ENCODE results near the gene CPSF4L. TPM values are rescaled to one million over a fixed set of nuclear protein-coding genes. Genes with fewer than 3 reads are reported as not detected.

Gene CPSF4L
- total RNA-seq, 1 experiment from 2014 or later = not detected

DNA sequence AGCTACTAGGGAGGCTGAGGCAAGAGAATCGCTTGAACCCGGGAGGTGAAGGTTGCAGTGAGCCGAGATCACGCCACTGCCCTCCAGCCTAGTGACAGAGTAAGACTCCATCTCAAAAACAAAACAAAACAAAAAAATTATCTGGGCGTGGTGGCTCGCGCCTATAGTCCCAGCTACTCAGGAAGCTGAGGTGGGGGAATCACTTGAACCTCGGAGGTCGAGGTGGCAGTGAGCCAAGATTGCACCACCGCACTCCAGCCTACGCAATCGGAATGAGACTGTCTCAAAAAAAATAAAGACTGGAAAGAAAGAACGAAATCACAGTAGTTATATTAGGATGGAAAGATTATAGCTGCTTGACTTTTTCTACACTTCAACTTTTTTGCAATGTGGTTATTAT, 49.9 kb downstream of the CPSF4L start:
- no TSS peak for BruUV-seq (replicated peaks)
- Mint-ChIP-seq H3K9me3 (ENCODE audit: unreplicated experiment) (no peaks in the 10 kb centered on the region), H3K4me1 (ENCODE audit: low read depth, unreplicated experiment) (no peaks in the 10 kb centered on the region), H3K27me3 (ENCODE audit: insufficient read depth, unreplicated experiment) (no peaks in the 10 kb centered on the region), H3K4me3 (ENCODE audit: unreplicated experiment) (no peak overlapping the region), H3K36me3 (ENCODE audit: insufficient read depth, unreplicated experiment) (peaks cover 51% of the 10 kb centered on the region), H3K27ac (ENCODE audit: unreplicated experiment) (no peak overlapping the region)
- TF ChIP-seq, protein P1, sequence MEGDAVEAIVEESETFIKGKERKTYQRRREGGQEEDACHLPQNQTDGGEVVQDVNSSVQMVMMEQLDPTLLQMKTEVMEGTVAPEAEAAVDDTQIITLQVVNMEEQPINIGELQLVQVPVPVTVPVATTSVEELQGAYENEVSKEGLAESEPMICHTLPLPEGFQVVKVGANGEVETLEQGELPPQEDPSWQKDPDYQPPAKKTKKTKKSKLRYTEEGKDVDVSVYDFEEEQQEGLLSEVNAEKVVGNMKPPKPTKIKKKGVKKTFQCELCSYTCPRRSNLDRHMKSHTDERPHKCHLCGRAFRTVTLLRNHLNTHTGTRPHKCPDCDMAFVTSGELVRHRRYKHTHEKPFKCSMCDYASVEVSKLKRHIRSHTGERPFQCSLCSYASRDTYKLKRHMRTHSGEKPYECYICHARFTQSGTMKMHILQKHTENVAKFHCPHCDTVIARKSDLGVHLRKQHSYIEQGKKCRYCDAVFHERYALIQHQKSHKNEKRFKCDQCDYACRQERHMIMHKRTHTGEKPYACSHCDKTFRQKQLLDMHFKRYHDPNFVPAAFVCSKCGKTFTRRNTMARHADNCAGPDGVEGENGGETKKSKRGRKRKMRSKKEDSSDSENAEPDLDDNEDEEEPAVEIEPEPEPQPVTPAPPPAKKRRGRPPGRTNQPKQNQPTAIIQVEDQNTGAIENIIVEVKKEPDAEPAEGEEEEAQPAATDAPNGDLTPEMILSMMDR (IDR thresholded peaks at IDR 0.05; ENCODE audit: insufficient read depth in 1 of 2, low read depth in 1 of 2, low read length in 1 of 2, severe bottlenecking in 1 of 2, unreplicated experiment in 1 of 2) = no peak
- Histone ChIP-seq H3K4me1 (no peaks in the 10 kb centered on the region), H3K9me3 (no peaks in the 10 kb centered on the region), H3K27me3 (replicated peaks; ENCODE audit: control insufficient read depth, insufficient read depth, low read length) (no peaks in the 10 kb centered on the region), H3K36me3 (ENCODE audit: control insufficient read depth, insufficient read depth, low read length) (no peaks in the 10 kb centered on the region; the same call in 1 of the 2 replicates), H3K4me3 (ENCODE audit: low read depth, low read length) (no peak overlapping the region)
- CTCF ChIA-PET = interaction anchor here (0.7 to 1.0 kb wide), 2 partner anchors 169 to 484 kb away, joined by 3 read pairs; no protein-coding TSS in a partner anchor
- DNase-seq = no peak
- POLR2A ChIA-PET = no interaction called here
- intact Hi-C loops (cut with micrococcal nuclease; ENCODE audit: unreplicated experiment) = no loop called here

DNA sequence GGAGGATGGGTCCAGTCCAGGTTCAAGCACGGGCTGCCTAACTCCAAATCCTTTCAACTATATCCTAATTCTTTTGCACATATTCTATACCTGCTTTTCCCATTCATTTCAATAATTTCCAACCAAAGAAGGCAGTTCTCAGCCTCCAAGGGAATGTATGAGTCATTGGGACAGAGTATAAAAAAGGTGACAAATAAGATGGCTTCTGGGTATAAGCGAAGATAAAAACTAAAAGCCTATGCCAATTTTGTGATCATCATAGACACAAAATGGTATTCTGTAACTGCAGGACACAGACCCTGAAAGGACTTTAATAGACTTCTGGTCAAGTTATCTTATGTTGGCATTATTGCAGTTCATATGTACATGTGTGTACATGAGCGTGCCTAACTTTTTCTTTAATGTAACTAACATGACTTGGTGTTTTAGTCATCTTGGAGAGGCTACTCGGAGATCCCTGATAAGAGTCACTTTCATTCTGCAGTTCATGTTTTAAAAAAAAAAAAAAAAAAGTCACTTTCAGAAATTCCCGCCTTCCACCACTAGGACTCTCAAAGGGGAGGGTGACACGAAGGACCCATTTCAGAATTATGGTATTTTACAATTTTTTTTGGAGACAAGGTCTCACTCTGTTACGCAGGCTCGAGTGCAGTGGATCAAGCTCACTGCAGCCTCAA, 51.5 kb downstream of the CPSF4L start:
- Histone ChIP-seq H3K4me3 (ENCODE audit: low read depth, low read length) (no peak overlapping the region), H3K9me3 (no peaks in the 10 kb centered on the region), H3K4me1 (no peaks in the 10 kb centered on the region), H3K36me3 (ENCODE audit: control insufficient read depth, insufficient read depth, low read length) (peaks cover 3% of the 10 kb centered on the region), H3K27me3 (replicated peaks; ENCODE audit: control insufficient read depth, insufficient read depth, low read length) (no peaks in the 10 kb centered on the region)
- BruUV-seq (replicated peaks) = no TSS peak
- H3K27me3 Mint-ChIP-seq (ENCODE audit: insufficient read depth, unreplicated experiment) = no peaks in the 10 kb centered on the region
- ChIA-PET POLR2A (no interaction called here), CTCF (no interaction called here)
- H3K27ac Mint-ChIP-seq (ENCODE audit: unreplicated experiment) = no peak overlapping the region
- TF ChIP-seq, protein P1 (IDR thresholded peaks at IDR 0.05; ENCODE audit: insufficient read depth in 1 of 2, low read depth in 1 of 2, low read length in 1 of 2, severe bottlenecking in 1 of 2, unreplicated experiment in 1 of 2) = peak; percentile 51 to 54
- DNase-seq = peak in 1 of 2 experiments; percentile 35
- H3K4me3 Mint-ChIP-seq (ENCODE audit: unreplicated experiment) = no peak overlapping the region
- intact Hi-C loops (cut with micrococcal nuclease; ENCODE audit: unreplicated experiment) = no loop called here
- no peaks in the 10 kb centered on the region for H3K4me1 Mint-ChIP-seq (ENCODE audit: low read depth, unreplicated experiment)
- H3K9me3 Mint-ChIP-seq (ENCODE audit: unreplicated experiment) = no peaks in the 10 kb centered on the region
- H3K36me3 Mint-ChIP-seq (ENCODE audit: insufficient read depth, unreplicated experiment) = peaks cover 58% of the 10 kb centered on the region

DNA sequence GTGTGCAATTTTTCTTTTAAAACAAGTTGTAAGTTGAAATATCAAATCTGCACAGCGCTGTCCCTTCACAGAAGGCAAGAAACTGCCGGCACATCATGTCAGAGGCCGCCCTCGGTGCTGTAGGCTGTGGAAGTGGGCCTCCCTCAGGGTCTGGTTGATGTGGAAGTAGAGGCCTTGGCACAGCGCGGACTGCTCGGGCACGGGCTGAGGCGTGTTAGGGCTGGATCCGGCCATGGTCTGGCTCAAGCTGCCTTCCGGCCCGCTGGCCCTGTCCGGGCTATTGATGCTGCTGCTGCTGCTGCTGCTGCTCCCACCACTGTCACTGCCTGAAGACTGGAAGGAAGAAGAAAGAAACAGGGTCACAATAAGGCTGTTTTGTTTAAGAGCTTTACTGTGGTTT, 52.2 kb downstream of the CPSF4L start:
- Mint-ChIP-seq H3K9me3 (ENCODE audit: unreplicated experiment) (no peaks in the 10 kb centered on the region), H3K27me3 (ENCODE audit: insufficient read depth, unreplicated experiment) (no peaks in the 10 kb centered on the region), H3K4me1 (ENCODE audit: low read depth, unreplicated experiment) (no peaks in the 10 kb centered on the region), H3K4me3 (ENCODE audit: unreplicated experiment) (no peak overlapping the region), H3K27ac (ENCODE audit: unreplicated experiment) (no peak overlapping the region), H3K36me3 (ENCODE audit: insufficient read depth, unreplicated experiment) (peaks cover 63% of the 10 kb centered on the region)
- ChIA-PET POLR2A (no interaction called here), CTCF (no interaction called here)
- TF ChIP-seq, protein P1 (IDR thresholded peaks at IDR 0.05; ENCODE audit: insufficient read depth in 1 of 2, low read depth in 1 of 2, low read length in 1 of 2, severe bottlenecking in 1 of 2, unreplicated experiment in 1 of 2) = no peak
- H3K9me3 ChIP-seq = no peaks in the 10 kb centered on the region
- no peak for DNase-seq
- no TSS peak for BruUV-seq (replicated peaks)
- peaks cover 3% of the 10 kb centered on the region for H3K36me3 ChIP-seq (ENCODE audit: control insufficient read depth, insufficient read depth, low read length)
- intact Hi-C loops (cut with micrococcal nuclease; ENCODE audit: unreplicated experiment) = no loop called here
- H3K27me3 ChIP-seq (replicated peaks; ENCODE audit: control insufficient read depth, insufficient read depth, low read length) = no peaks in the 10 kb centered on the region
- H3K4me1 ChIP-seq = no peaks in the 10 kb centered on the region
- H3K4me3 ChIP-seq (ENCODE audit: low read depth, low read length) = no peak overlapping the region

Measured in Caco-2 (cell line).